GM12891 (cell line): ENCODE measurements around the gene MED27.

Experiments used
- POLR2AphosphoS5 ChIP-seq: IDR thresholded peaks from 2 replicates; pipeline ENCODE4 v1.6.1; 2011; ENCODE audit warnings: low read depth, low read length, control low read depth
- TAF1 ChIP-seq: IDR thresholded peaks from 2 replicates; pipeline ENCODE4 v1.6.1; 2011; ENCODE audit warnings: low read depth, low read length, control low read depth

DNA sequence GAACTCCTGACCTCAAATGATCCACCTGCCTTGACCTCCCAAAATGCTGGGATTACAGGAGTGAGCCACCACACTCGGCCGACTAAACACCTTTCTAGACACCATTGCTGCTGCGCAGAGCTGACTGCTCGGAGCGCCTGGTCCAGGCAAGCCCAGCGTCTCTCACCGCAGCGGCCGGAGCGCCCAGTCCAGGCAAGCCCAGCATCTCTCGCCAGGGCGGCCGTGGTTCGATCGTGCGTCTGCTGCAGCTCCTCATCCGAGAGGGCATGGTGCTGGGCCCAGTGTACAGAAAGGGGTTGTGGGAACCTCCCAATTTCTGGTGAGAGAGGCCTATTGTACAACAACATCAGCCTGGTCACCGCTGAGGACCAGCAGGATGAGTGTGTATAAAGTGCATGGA, 230.3 kb downstream of the MED27 start:
- TF ChIP-seq POLR2AphosphoS5: no peak
- TF ChIP-seq TAF1: no peak
